Natural killer cell (primary cell): ENCODE data around the gene CATSPERD. TPM values are rescaled to one million over a fixed set of nuclear protein-coding genes. Genes with fewer than 3 reads are reported as not detected.

Source experiments
- ATAC-seq, 3 donors: fragments of 150-1000 bp in 2 of 3; fragments of 200-7000 bp in 1 of 3; cut with Tn5 transposase; 1 replicate in 1 of 3; 2 replicates in 2 of 3; pipeline ENCODE4 v1.10.0; 2021; ENCODE audit warnings: mild to moderate bottlenecking in 2 of 3, moderate library complexity in 2 of 3
- DNase-seq, 2 donors: peaks; one replicate each; pipeline versions ENCODE4 v3.0.0 to v3.0.0-alpha.2; 2013 to 2021; ENCODE audit warnings: mixed read lengths in 1 of 2
- H3K27ac ChIP-seq: one replicate; pipeline ENCODE4 v1.5.1; 2013; ENCODE audit warnings: mild to moderate bottlenecking, low read length
- H3K27me3 ChIP-seq: one replicate; pipeline ENCODE4 v1.6.1; 2013; ENCODE audit warnings: low read length; ENCODE audit not compliant: control insufficient read depth, insufficient read depth
- H3K36me3 ChIP-seq: one replicate; pipeline ENCODE4 v1.6.1; 2013; ENCODE audit warnings: low read length; ENCODE audit not compliant: control insufficient read depth, insufficient read depth
- H3K4me1 ChIP-seq: one replicate; pipeline ENCODE4 v1.6.1; 2013; ENCODE audit warnings: low read length; ENCODE audit not compliant: control insufficient read depth, insufficient read depth
- H3K4me3 ChIP-seq: one replicate; pipeline ENCODE4 v1.5.1; 2013; ENCODE audit warnings: low read length
- H3K9me3 ChIP-seq: one replicate; pipeline ENCODE4 v1.6.1; 2013; ENCODE audit warnings: low read length; ENCODE audit not compliant: control insufficient read depth, insufficient read depth
- H3K27ac Mint-ChIP-seq, 2 donors: one replicate each; pipeline ENCODE4 v1.8.0; 2022; ENCODE audit warnings: mild to moderate bottlenecking in 2 of 2, mixed read lengths in 2 of 2, moderate library complexity in 1 of 2
- H3K27me3 Mint-ChIP-seq, 2 donors: one replicate each; pipeline ENCODE4 v1.8.0; 2022; ENCODE audit warnings: low read depth in 2 of 2, mixed read lengths in 2 of 2
- H3K36me3 Mint-ChIP-seq: one replicate; pipeline ENCODE4 v1.8.0; 2022; ENCODE audit warnings: mixed read lengths
- H3K4me1 Mint-ChIP-seq, 2 donors: one replicate each; pipeline ENCODE4 v1.8.0; 2022; ENCODE audit warnings: mixed read lengths in 2 of 2
- H3K4me3 Mint-ChIP-seq: one replicate; pipeline ENCODE4 v1.8.0; 2022; ENCODE audit warnings: mild to moderate bottlenecking, moderate library complexity, mixed read lengths
- H3K9me3 Mint-ChIP-seq, 2 donors: one replicate each; pipeline ENCODE4 v1.8.0; 2022; ENCODE audit warnings: mixed read lengths in 2 of 2
- WGBS: methylation state at CpG from one replicate; pipeline ENCODE4 v1.1.7; 2013; ENCODE audit warnings: missing lambda C conversion rate; ENCODE audit not compliant: insufficient coverage; 5-methylcytosine and 5-hydroxymethylcytosine counted together
- intact Hi-C: fragments of 100-400 bp; cut with micrococcal nuclease; formaldehyde crosslinking; loops from one replicate; pipeline ENCODE4 v1.14.2; 2022
- total RNA-seq, 4 donors: library from RNA; stranded (reverse); fragments of 120-200 nt in 1 of 4; gene quantifications; one replicate each; pipeline versions ENCODE4 v1.2.3 to v1.2.4, GENCODE V29; 2013 to 2022
- TF ChIP-seq, protein P1 (sequence below): fragments of 200-600 bp; IDR thresholded peaks from one replicate; pipeline ENCODE4 v1.8.0; 2022; ENCODE audit warnings: antibody characterized with exemption

CATSPERD gene
- total RNA-seq, 3 donors from 2014 or later (not counting 1 experiment from before 2014, with no cell fraction given) = not detected

DNA sequence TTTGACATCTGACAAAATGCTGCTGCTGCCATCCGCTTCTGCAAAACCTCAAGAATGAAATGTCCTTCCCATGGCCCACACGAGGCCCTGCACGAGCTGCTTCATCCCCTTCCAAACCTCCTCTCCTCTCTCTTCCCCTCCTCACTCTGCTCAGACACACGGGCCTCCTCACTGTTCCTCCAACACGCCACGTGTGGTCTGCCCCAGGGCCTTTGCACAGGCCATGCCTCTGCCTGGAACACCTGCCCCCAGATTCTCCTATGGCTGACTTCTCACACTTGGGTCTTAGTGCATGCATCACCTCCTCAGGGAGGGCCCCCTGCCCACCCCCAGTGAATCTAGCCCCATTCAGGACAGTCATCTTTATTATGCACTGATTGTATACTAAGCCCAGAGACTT, 100.3 kb downstream of the CATSPERD start:
- TF ChIP-seq, protein P1, sequence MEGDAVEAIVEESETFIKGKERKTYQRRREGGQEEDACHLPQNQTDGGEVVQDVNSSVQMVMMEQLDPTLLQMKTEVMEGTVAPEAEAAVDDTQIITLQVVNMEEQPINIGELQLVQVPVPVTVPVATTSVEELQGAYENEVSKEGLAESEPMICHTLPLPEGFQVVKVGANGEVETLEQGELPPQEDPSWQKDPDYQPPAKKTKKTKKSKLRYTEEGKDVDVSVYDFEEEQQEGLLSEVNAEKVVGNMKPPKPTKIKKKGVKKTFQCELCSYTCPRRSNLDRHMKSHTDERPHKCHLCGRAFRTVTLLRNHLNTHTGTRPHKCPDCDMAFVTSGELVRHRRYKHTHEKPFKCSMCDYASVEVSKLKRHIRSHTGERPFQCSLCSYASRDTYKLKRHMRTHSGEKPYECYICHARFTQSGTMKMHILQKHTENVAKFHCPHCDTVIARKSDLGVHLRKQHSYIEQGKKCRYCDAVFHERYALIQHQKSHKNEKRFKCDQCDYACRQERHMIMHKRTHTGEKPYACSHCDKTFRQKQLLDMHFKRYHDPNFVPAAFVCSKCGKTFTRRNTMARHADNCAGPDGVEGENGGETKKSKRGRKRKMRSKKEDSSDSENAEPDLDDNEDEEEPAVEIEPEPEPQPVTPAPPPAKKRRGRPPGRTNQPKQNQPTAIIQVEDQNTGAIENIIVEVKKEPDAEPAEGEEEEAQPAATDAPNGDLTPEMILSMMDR = no peak
- no peak overlapping the region for H3K27ac Mint-ChIP-seq
- intact Hi-C loops = no loop called here

DNA sequence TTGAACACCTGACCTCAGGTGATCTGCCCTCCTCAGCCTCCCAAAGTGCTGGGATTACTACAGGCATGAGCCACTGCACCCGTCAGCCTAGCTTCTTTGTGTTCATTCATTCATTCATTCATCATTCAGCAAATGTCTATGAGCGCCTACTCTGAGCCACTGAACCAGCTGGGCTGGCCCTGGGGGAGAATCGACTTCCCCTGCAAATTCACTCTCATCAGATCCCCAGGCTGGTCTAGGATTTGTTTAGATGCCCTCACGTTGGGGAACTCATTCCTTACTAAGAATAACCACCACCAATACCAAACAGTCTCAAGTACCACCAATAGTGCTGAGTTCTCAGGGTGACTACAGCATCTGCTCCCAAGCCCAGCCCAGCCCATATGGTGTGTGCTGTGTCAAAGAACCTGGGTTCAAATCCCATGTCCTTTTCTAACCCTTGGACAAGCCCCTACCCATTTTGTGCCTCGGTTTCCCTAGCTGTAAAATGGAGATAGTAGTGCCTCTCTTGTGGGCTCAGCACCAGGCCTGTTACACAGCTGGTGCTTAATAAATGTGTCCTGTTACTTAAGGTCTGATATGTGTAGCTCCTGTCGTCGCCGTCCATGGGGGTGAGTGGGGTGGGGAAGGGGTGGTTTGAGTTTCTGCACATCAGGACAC, 101.2 kb downstream of the CATSPERD start:
- TF ChIP-seq, protein P1 = no peak
- Histone ChIP-seq H3K27me3 (no peaks in the 10 kb centered on the region), H3K9me3 (no peaks in the 10 kb centered on the region), H3K36me3 (no peaks in the 10 kb centered on the region), H3K4me1 (peaks cover 2% of the 10 kb centered on the region), H3K4me3 (no peak overlapping the region), H3K27ac (no peak overlapping the region)
- WGBS = 73% methylated on average over 8 of the region's 8 CpGs
- Mint-ChIP-seq H3K9me3 (no peaks in the 10 kb centered on the region), H3K36me3 (no peaks in the 10 kb centered on the region), H3K27ac (no peak overlapping the region), H3K27me3 (peaks cover 0 to 8% of the 10 kb centered on the region in 2 donors), H3K4me1 (peaks cover 0 to 4% of the 10 kb centered on the region in 2 donors), H3K4me3 (no peak overlapping the region)
- intact Hi-C loops = no loop called here
- no peak for ATAC-seq
- DNase-seq = no peak

More for the DNA sequence above, 100.3 kb downstream of the CATSPERD start:
- Mint-ChIP-seq H3K27me3 (peaks cover 0 to 10% of the 10 kb centered on the region in 2 donors), H3K4me1 (peaks cover 0 to 4% of the 10 kb centered on the region in 2 donors), H3K9me3 (no peaks in the 10 kb centered on the region), H3K4me3 (no peak overlapping the region), H3K36me3 (no peaks in the 10 kb centered on the region)
- Histone ChIP-seq H3K27ac (no peak overlapping the region), H3K4me1 (no peaks in the 10 kb centered on the region), H3K36me3 (no peaks in the 10 kb centered on the region), H3K27me3 (no peaks in the 10 kb centered on the region), H3K4me3 (no peak overlapping the region), H3K9me3 (no peaks in the 10 kb centered on the region)
- DNase-seq = no peak
- WGBS = 65% methylated on average over 6 of the region's 6 CpGs
- ATAC-seq = no peak

DNA sequence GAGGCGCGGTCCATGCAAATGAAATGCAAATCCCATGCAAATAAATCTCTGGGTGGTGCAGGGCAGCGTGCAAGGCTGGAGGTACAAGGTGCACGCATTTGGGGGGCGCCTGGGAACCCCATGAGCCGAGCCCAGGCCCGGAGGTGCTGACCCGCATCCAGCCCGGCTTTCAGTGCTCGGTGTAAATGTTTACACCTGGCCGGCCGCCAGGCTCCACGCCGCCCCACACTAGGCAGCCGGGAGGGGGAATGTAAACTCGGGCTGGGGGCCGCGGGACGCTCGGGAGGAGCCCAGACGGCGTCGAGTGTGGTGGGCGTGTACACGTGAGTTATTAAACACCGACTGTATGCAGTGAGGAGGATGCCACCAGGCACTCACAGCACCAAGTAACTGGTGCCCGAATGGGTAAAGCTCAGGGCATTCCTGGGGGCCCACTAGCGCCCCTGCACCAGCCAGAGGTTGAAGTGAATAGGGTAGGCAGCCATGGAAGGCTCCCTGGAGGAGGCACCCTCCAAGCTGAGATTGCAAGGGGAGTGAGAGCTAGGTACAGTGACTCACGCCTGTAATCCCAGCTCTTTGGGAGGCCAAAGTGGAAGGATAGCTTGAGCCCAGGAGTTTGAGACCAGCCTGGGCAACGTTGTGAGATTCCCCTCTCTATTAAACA, 101.9 kb downstream of the CATSPERD start:
- 80% methylated on average over 28 of the region's 30 CpGs for WGBS
- H3K27ac Mint-ChIP-seq = no peak overlapping the region
- Histone ChIP-seq H3K4me1 (peaks cover 8% of the 10 kb centered on the region), H3K36me3 (no peaks in the 10 kb centered on the region), H3K27ac (no peak overlapping the region), H3K4me3 (no peak overlapping the region), H3K27me3 (no peaks in the 10 kb centered on the region), H3K9me3 (no peaks in the 10 kb centered on the region)
- H3K9me3 Mint-ChIP-seq = no peaks in the 10 kb centered on the region
- H3K27me3 Mint-ChIP-seq = peaks cover 0 to 10% of the 10 kb centered on the region in 2 donors
- intact Hi-C loops = no loop called here
- ATAC-seq (no peak), DNase-seq (no peak)
- H3K36me3 Mint-ChIP-seq = no peaks in the 10 kb centered on the region
- peaks cover 5 to 10% of the 10 kb centered on the region in 2 donors for H3K4me1 Mint-ChIP-seq
- H3K4me3 Mint-ChIP-seq = no peak overlapping the region
- TF ChIP-seq, protein P1 = no peak
